Left renal cortex interstitium (tissue), 4 donors: Measurements from ENCODE around the gene NOS1AP. TPM values are rescaled to one million over a fixed set of nuclear protein-coding genes. Genes with fewer than 3 reads are reported as not detected.

Source experiments
- DNase-seq, 4 donors: peaks; one replicate each; pipeline ENCODE4 v3.0.0-alpha.2; 2013; ENCODE audit warnings: low read depth in 4 of 4, low spot score in 2 of 4, missing footprints in 1 of 4
- polyA plus RNA-seq, 4 donors: library from polyadenylated mRNA; unstranded; fragments of 120-200 nt; gene quantifications; one replicate each; pipeline ENCODE4 v1.2.1, GENCODE V29; 2013; ENCODE audit not compliant: insufficient read length in 4 of 4

Gene NOS1AP
- polyA plus RNA-seq, 4 donors: 8.1 to 12.8 (median 10.7) TPM

DNA sequence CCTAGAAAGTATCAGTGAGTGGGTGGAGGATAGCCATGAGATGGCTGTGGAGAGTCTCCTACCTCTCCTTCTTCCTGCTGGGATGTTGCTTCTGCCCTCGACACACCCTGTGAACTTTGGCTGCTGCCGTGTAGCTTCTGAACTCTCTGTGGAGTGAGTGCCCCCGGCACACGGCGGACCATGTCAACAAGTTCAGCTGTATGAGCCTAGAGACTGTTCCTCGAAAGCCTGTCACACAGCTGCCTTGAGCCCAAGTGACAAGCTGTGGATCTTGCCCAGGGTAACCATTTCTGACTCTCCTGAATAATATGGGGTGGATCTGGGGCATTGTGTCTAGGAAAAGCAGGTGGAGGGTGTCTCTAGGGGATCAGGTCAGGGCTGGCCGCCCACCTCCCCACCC, 143.2 kb downstream of the NOS1AP start:
- DNase-seq: no peak

DNA sequence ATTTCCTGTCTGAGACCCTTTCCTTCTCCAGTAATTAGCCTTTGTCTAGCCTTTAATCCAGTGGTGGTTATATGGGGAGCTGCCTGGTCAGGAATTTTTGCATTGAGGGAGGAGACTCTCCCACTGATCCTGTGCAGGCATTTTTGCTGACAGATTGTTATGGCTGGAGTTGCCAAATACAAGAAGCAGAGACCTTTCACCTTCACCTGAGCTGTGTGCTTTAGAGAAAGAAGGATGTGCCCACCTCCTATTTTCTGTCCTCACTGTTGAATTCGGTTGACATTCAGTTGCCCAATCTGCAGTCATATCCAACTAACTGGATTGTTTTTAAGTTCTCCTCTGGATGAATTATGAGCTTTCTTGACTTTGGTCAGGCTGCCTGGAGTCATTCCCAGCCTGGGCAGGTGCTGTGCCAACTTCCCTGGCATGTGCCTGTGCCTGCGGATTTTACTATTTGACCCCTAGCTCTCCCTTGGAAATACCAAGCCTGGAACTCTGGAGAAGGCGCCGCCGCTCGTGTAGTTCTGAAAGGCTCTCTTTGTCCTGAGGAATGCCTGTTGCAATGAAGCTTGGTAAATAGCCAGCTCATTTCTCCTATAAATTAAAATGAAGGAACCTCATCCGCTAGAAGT, 143.9 kb downstream of the NOS1AP start:
- DNase-seq: peak in 1 of 4 donors; percentile 62

DNA sequence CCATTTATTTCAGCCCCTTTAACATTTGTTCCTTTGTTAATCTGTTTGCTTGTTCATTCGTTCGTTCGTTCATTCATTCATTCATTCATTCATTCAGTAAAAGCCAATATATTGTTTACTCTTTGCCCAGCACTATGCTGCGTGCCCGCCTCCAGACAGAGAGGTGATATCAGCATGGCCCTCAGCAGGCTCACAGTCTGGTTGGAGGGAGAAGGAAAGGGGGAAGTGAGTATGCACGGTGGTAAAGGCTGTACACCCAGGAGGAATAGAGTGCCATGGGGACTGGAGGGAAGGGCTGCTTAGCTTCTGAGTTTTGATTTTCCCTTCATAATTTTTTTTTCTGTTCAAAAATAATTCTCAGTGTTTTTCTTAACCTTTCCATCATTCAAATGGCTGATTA, 144.7 kb downstream of the NOS1AP start:
- no peak for DNase-seq

DNA sequence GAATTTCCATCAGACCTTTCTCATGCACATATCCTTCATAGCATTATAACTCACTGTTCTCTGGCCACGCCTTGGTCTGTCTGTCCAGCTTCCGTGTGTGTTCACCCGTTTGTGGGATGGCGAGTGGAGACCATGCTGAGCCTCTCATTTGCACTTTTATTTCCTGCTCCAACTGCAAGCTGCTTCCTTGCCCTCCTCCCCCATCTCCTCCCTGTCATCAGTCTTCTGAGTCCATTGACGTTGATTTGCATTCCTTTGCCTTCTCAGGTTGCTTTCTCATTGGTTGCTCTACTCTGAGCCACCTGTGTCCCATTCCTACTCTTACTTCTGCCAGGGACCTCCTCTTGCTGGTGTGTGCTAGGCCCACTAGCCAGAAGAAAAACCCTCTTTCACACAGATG, 146.4 kb downstream of the NOS1AP start:
- DNase-seq: peak in 1 of 4 donors; percentile 69

DNA sequence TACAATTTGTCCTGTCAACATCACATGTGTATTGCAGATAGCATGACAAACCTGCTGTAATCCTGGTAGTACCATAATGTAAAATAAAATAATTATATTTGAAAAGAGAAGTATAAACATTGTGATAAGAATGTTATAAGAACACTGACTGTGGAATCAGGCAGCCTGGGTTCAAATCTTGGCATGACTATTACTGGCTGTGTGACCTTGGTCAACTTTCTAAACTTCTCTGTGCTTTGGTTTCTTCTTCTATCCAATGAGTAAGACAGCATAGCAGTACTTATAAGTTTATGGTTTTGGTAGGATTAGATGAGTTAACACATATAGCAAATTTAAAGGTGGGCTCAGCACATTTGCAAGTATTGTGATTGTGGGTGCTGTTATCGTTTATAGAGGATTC, 147.1 kb downstream of the NOS1AP start:
- DNase-seq: no peak

DNA sequence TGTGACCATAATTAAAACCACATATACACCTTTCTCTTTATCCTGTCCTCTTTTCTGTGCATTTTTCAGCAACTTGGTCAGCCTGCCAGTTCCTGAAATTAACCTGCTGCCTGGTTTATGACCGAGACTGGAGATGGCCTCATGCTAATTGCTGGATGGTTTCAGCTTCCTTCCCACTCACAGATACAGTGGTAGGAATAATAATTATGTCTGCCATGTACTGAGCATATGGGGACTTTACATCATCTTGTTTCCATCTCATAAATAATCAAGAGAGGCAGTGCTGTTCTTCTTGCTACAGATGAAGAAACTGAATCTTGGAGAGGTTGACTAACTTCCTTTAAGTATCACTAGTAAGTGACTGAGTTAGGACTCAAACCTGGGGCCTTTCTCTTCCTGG, 148.2 kb downstream of the NOS1AP start:
- no peak for DNase-seq

DNA sequence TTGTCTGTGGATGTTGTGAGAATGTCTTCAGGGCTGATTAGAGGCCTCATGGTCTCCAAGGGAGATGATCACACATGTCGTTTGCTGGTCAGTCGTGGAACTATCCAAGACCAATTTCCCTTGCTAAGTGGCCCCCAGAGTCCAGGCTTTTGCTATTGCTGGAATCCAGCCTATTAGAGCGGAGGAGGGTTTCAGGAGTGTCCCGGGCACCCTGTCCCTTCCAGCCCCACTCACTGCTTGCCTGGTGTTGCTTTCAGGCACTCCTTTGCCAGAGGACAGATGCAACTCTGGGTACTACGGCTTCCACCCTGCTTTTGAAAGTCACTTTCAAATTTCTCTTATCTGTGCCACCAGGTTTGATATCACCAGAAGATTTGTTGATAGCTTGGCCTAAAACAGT, 149.1 kb downstream of the NOS1AP start:
- no peak for DNase-seq

DNA sequence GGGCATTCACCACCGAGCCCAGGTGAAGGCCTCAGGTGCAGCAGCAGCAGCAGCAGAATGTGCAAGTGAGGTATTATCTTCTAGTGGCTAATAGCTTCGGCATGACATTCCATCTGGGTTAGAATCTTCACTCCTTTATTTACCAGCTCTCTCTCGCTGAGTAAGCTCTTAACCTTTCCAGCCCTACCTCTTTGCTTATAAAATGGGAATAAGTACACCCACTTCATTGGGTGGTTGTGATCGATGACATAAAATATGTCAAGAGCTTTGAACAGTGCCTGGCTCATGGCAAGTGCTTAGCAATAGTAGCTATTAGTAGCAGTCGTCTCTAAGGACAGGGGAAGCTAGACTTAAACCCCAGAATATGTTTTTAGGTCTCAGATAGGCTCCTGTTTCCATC, 149.5 kb downstream of the NOS1AP start:
- DNase-seq: no peak

DNA sequence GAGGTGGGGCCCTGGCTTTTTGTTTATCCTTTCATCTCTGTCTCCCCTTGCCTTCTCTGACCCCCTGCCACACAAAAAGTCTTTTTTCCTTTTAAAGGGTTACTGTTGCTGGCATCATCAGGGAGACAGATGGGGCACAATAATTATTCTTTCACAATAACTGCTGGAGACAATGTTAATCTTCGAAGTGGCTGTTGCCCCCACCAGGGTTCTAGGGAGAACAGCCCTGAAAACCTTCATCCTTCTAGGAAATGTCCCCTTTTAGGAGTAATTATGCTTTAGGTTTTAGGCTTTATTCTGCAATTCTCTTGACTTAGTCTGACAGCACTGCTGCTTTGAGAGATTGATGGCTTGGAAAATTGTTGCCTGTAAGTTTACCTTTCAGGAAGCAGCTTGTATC, 150.0 kb downstream of the NOS1AP start:
- no peak for DNase-seq

DNA sequence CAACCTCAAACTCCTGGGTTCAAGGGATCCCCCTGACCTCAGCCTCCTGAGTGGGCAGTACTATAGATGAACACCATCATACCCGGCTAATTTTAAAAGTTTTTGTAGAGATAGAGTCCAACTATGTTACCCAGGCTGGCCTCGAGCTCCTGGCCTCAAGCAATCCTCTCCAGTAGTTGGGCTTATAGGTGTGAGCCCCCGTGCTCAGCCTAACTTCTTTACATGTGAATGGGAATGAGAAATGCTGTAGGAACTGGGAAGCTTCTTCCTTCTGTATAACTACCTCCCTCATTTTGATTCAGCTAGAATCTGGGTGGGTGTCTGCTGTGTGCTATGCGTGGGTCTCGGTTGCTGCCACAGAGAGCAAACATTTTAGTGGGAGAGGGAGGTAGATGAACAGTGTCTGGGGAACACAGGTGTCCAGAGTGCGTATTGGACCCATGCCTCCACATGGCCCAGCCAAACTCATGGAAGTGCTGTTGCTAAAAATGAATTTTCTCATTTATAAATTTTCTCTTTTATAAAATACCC, 150.6 kb downstream of the NOS1AP start:
- no peak for DNase-seq

DNA sequence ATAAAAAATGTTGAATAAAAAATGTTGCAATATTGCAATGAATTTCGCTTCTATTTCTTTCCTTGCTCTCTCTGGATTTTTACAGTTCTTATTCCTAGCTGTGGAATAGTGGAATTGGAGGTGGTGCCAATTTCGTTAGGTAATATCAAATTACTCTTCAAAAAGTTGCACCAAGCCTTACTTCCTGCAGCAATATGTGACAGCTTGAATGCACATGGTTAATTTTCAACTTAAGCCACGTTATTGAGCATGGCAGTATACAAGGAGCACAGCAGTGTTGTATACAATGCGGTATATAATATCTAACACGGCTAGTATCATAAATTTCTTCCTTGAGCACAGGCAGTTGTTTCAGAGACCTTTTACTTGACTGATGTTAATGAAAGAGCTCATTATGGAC, 152.5 kb downstream of the NOS1AP start:
- no peak for DNase-seq

DNA sequence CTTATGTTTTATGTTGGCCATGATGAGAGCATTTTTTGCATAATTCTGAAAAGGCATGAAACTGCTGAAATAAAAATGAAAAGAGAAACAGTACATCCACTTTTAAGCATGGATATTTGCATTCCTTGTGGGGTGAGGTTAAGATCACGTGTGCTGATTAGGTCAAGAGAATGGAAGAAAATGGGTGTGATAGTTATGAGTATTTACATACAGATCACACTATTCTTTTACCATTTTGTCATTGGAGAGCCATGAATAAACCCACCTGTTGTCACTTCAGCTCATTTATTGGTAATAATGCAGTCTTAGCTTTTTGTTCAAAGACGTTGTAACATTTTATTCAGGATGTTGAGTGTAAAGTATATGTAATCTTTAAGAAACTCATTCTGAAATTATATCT, 153.2 kb downstream of the NOS1AP start:
- DNase-seq: no peak

DNA sequence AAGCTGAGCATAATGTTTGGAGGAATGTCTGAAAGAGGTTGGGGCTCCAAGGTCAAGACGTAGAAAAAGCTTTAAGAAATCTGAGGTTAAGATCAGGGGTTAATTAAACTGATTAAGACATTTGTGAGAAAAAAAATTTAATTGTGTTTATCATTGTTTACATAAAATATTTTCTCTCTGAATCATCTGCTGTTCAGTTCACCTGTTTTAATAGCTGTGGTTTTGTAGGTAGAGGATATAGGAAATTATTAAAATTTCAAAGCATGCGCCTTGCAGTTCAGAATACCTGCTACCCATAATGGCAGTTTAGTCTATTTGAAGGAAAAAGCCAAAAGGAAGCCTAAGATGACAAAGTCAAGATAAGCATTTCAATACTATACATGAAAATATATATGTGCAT, 154.0 kb downstream of the NOS1AP start:
- no peak for DNase-seq

DNA sequence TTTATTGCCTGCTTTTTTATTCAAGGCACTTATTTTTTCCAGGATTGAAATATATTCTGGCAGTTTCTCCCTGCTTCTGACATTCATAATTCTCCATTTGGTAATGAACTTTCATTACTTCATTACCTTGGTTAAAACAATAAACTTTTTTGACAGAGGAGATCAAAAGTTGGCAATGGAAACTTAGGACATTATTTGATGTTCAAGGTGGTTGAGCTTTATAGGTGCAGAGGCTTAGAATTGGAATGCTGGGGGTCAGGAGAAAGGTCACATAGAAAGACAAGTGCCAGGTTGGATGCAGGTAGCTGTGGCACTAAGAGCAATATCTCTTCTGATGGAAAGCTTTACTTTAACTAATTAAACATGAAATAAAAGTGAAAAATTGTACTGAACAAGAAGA, 154.8 kb downstream of the NOS1AP start:
- no peak for DNase-seq

DNA sequence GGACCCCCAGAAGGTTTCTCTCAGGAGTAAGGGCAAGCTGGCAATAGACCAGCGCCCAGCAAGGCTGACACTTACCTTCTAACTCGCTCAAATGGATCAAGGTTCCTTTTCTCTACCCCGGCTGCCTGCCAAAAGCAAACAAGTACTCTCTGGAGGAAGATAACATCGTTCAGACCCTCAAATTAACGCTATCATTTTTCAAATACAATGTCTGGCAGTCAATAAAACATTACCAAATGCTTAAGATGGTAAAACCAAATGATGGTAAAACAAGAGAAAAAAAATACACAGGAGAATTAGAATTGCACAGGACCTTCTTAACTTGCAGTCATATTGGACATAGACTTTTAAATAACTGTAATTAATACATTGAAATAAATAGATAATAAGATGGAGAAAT, 159.1 kb downstream of the NOS1AP start:
- DNase-seq: no peak

DNA sequence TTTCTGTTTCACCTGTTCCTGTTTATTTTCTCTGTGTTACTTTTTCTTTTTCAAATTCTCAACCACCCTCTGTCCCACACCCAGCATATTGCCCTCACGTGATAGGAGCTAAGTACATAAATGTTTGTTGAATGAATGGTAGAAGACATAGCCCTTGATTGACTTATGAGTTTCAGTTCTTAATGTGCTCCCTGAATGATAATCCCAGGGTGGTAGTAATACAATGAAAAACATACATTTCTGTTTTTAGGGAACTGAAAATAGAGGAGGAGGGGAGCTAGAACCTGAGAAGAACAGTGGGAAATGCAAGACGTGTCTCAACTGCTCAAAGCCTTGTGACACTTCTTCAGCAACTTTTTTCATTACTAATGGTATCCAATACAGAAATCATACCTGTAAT, 160.1 kb downstream of the NOS1AP start:
- no peak for DNase-seq

DNA sequence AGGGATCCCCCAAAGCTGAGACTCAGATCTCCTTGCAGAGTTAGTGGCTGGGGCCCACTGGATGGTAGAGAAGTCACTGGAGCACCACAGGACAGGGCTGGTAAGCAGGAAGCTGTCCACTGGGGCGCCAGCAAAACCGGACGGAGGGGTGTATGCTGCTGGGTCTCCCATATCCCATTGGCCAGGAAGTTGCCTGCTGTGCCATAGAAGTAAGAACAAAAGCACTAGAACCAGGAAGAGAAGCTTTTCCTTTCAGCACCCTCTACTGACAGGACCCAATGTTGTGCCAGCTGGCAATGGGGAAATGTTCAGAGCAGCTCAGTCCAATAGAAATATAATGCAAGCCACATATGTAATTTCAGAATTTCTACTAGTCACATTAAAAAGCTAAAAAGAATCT, 160.6 kb downstream of the NOS1AP start:
- no peak for DNase-seq

DNA sequence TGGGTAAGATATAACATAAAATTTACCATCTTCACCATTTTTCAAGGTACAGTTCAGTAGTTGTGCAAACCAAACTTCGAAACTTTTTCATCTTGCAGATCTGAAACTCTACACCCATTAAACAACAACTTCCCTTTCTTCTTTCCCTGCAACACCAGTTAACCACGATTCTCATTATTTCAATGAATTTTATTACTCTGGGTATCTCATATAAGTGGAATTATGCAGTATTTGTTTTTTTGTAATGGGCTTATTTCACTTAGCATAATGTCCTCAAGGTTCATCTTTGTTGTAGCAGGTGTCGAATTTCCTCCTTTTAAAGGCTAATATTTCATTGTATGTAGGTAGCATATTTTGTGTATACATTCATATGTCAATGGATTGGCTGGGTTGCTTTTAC, 161.0 kb downstream of the NOS1AP start:
- no peak for DNase-seq

DNA sequence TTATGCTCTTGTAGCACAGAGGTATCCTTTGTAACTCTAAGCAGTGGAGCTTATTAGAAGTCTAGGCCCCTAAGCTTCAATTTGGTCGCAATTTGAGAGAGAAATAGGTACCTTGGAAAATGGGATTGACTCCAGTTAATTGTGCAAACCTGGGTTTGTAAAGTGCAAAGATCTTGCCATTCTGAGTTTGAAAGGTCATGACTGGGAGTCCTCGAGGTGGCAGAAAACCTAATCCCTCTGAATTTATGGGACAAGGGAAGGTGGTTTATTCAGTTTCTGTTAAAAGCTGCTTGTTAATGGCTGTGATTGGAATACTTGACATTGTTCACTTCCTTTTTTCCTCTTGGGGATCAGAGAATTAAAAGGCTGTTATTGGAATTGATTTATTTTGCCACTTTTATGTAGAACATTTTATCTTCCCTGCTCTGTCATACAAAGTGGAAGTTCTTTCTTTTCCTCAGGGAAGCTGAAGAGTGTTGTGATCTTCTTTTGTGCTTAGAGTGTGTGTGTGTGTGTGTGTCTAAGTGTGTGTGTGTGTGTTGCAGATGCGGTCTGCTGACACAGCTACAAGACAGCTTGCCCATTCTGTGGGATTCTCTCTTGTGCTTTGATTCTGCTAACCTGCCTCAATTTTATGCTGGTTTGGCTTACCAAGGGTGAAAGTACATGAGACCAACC, 162.7 kb downstream of the NOS1AP start:
- no peak for DNase-seq

DNA sequence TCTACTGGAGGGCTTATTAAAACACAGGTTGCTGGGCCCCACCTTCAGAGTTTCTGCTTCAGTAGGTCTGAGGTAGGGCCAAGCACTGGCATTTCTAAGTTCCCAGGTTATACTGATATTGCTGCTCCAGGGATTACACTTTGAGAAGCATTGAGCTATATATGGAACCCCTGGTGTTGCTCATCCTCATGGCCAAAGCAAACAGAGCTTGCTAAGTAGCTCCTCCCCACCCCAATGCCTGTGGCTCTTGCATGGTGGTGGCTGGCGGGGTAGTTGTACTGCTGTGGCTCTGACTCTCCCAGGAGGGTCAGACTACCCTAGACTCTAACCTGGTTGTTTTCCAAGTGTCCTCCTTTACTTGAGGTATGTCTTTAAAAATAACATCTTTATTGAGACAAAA, 163.6 kb downstream of the NOS1AP start:
- no peak for DNase-seq

DNA sequence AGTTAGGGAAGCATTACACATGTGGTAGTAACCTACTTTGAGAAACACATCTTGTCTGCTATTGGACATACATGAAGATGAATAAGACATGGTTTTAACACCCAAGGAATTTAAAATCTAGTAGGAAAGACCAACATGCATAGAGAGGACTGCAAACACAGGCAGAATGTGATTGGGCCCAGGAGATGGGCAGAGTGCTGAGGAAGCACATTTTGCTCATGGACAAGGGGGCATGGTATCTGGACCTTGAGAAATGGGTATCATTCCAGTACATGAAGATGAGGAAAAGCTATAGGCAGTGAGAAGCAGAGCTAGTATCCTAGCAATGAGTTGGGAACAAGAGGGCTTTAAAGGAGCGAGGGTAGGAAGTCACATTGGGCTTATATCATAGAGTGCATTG, 164.4 kb downstream of the NOS1AP start:
- DNase-seq: no peak

DNA sequence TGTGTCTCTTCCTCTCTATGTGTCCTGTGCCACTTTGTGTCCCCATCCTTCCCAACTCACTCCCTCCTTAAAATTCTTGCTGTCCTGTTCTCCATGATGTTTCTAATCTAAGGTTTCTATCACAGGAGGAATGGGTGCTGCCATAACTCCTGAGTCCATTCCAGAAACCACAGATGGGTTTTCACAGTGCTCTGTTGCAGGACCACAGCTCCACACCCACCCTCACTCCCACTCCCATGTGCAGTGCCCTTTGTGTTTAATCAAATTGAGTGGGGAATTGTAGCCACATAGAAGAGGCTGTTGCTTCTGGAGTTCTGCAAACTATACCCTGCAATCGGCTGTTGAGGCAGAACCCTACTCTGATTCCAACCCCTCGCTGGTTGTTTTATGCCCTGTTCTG, 165.1 kb downstream of the NOS1AP start:
- DNase-seq: no peak
